HCT116 (cell line): ENCODE data around the gene SNTG2. TPM values are rescaled to one million over a fixed set of nuclear protein-coding genes. Genes with fewer than 3 reads are reported as not detected.

Experiments used
- ATAC-seq: fragments of 200-7000 bp; cut with Tn5 transposase; 2 replicates; pipeline ENCODE4 v1.9.1; 2020; ENCODE audit warnings: mild to moderate bottlenecking, moderate library complexity
- BruUV-seq: library from RNA; stranded (reverse); fragments of 400-500 nt; replicated peaks from 2 replicates; lab custom pipeline; 2021; lab: Mats Ljungman, UMichigan
- CTCF ChIA-PET: fragments of 300-600 bp; sonication (Branson Sonifier 250); formaldehyde crosslinking; loops from one replicate; lab custom pipeline; 2021; ENCODE audit warnings: antibody characterized with exemption; lab: Charles Lee
- POLR2A ChIA-PET: fragments of 300-600, 350-600 bp; sonication (Branson Sonifier 250); formaldehyde crosslinking; loops from one replicate; lab custom pipeline; 2021; ENCODE audit warnings: antibody characterized with exemption; lab: Charles Lee
- RAD21 ChIA-PET, 2 experiments: fragments of 300-600 bp; sonication (Branson Sonifier 250); formaldehyde crosslinking; loops; one replicate each; lab custom pipeline; 2023; ENCODE audit warnings: low total read pairs in 2 of 2; ENCODE audit not compliant: uncharacterized antibody in 2 of 2, unreplicated experiment in 2 of 2, low non-redundant PET in 1 of 2; lab: Charles Lee
- DNase-seq: peaks from one replicate; pipeline ENCODE4 v3.0.0-alpha.2; 2010; ENCODE audit warnings: low read depth, low spot score
- H2AFZ ChIP-seq: fragments of 200-600 bp; shearing (Covaris generic), sonication (generic); 2 replicates; pipeline ENCODE4 v1.6.1; 2017; ENCODE audit warnings: low read depth, mixed run types, mixed read lengths, antibody characterized with exemption, low read length; ENCODE audit not compliant: poor library complexity, severe bottlenecking
- H3K27ac ChIP-seq: 2 replicates; pipeline ENCODE4 v1.5.1; 2012; ENCODE audit warnings: low read depth, low read length
- H3K27me3 ChIP-seq: fragments of 200-600 bp; sonication (generic); 2 replicates; pipeline ENCODE4 v1.6.1; 2016; ENCODE audit warnings: mixed run types, low read length, mixed read lengths; ENCODE audit not compliant: insufficient read depth
- H3K36me3 ChIP-seq, 2 experiments: fragments of 200-500 bp in 1 of 2; fragments of 200-600 bp in 1 of 2; sonication (Bioruptor generic) in 1 of 2; sonication (generic) in 1 of 2; 2 replicates each; pipeline versions ENCODE4 v1.5.1 to v1.6.1; 2014 to 2016; ENCODE audit warnings: low read length in 2 of 2, inconsistent platforms in 1 of 2, mixed read lengths in 1 of 2, mixed run types in 1 of 2; ENCODE audit not compliant: insufficient read depth in 2 of 2, control insufficient read depth in 1 of 2
- H3K4me1 ChIP-seq, 2 experiments: fragments of 200-600 bp in 1 of 2; sonication (generic) in 1 of 2; 2 replicates each; pipeline versions ENCODE4 v1.5.1 to v1.6.1; 2012 to 2017; ENCODE audit warnings: low read length in 2 of 2, inconsistent platforms in 1 of 2, mild to moderate bottlenecking in 1 of 2, mixed read lengths in 1 of 2, mixed run types in 1 of 2, moderate library complexity in 1 of 2; ENCODE audit not compliant: insufficient read depth in 2 of 2, control insufficient read depth in 1 of 2
- H3K4me2 ChIP-seq: fragments of 200-600 bp; sonication (generic); 2 replicates; pipeline ENCODE4 v1.6.1; 2017; ENCODE audit warnings: mixed run types, low read length, mixed read lengths
- H3K4me3 ChIP-seq, 2 experiments: fragments of 200-600 bp in 1 of 2; sonication (generic) in 1 of 2; replicated peaks in 1 of 2; 2 replicates each; pipeline ENCODE4 v1.5.1; 2011 to 2016; ENCODE audit warnings: low read length in 2 of 2, control low read depth in 1 of 2, low read depth in 1 of 2, mild to moderate bottlenecking in 1 of 2, mixed read lengths in 1 of 2, mixed run types in 1 of 2
- H3K79me2 ChIP-seq: fragments of 200-600 bp; sonication (generic); 2 replicates; pipeline ENCODE4 v1.6.1; 2017; ENCODE audit warnings: mild to moderate bottlenecking, mixed run types, low read length, moderate library complexity, mixed read lengths; ENCODE audit not compliant: insufficient read depth
- H3K9ac ChIP-seq: fragments of 200-600 bp; sonication (generic); 2 replicates; pipeline ENCODE4 v1.6.1; 2016; ENCODE audit warnings: low read length, mixed read lengths
- H3K9me2 ChIP-seq: fragments of 200-600 bp; sonication (generic), shearing (Covaris generic); 2 replicates; pipeline ENCODE4 v1.6.1; 2017; ENCODE audit warnings: mixed run types, mild to moderate bottlenecking, moderate library complexity; ENCODE audit not compliant: insufficient read depth
- H3K9me3 ChIP-seq, 2 experiments: fragments of 200-500 bp in 1 of 2; fragments of 200-600 bp in 1 of 2; sonication (Bioruptor generic) in 1 of 2; sonication (generic) in 1 of 2; 2 replicates each; pipeline ENCODE4 v1.6.1; 2014 to 2017; ENCODE audit warnings: low read length in 2 of 2, mixed read lengths in 2 of 2, inconsistent platforms in 1 of 2, low read depth in 1 of 2, mild to moderate bottlenecking in 1 of 2, mixed run types in 1 of 2, moderate library complexity in 1 of 2; ENCODE audit not compliant: control insufficient read depth in 1 of 2, insufficient read depth in 1 of 2
- H4K20me1 ChIP-seq: fragments of 200-600 bp; sonication (generic), shearing (Covaris generic); 2 replicates; pipeline ENCODE4 v1.6.1; 2017; ENCODE audit warnings: mixed run types, mild to moderate bottlenecking, moderate library complexity; ENCODE audit not compliant: insufficient read depth
- CEBPB ChIP-seq: IDR thresholded peaks from 2 replicates; pipeline ENCODE4 v1.6.1; 2012; ENCODE audit warnings: low read depth
- ELF1 ChIP-seq: IDR thresholded peaks from 2 replicates; pipeline ENCODE4 v1.6.1; 2012; ENCODE audit warnings: low read depth, borderline replicate concordance
- EZH2phosphoT487 ChIP-seq: fragments of 200-600 bp; IDR thresholded peaks from 2 replicates; pipeline ENCODE4 v1.6.1; 2018; ENCODE audit warnings: antibody characterized with exemption, borderline replicate concordance
- JUND ChIP-seq: IDR thresholded peaks from 2 replicates; pipeline ENCODE4 v1.6.1; 2012
- REST ChIP-seq: IDR thresholded peaks from 2 replicates; pipeline ENCODE4 v1.6.1; 2012; ENCODE audit warnings: low read depth
- SRF ChIP-seq: IDR thresholded peaks from 2 replicates; pipeline ENCODE4 v1.6.1; 2012; ENCODE audit warnings: low read depth
- YY1 ChIP-seq: IDR thresholded peaks from 2 replicates; pipeline ENCODE4 v1.6.1; 2011; ENCODE audit warnings: low read length, low read depth, moderate library complexity, mild to moderate bottlenecking; ENCODE audit not compliant: insufficient replicate concordance; ENCODE audit errors: extremely low read depth
- intact Hi-C: fragments of 100-400 bp; cut with micrococcal nuclease; formaldehyde crosslinking; loops from 2 replicates; pipeline ENCODE4 v1.10.0; 2022
- total RNA-seq: library from RNA; stranded (reverse); gene quantifications from one replicate; pipeline ENCODE4 v1.2.1, GENCODE V29; 2021; ENCODE audit not compliant: unreplicated experiment
- TF ChIP-seq, protein P1 (sequence below), 3 experiments: fragments of 200-600 bp in 1 of 3; sonication (generic) in 1 of 3; IDR thresholded peaks in 2 of 3; conservative IDR thresholded peaks in 1 of 3; 2 replicates each; pipeline ENCODE4 v1.5.1; 2012 to 2017; ENCODE audit warnings: low read depth in 2 of 3, low read length in 2 of 3, antibody characterized with exemption in 1 of 3, borderline replicate concordance in 1 of 3, control low read depth in 1 of 3, mild to moderate bottlenecking in 1 of 3, mixed read lengths in 1 of 3, mixed run types in 1 of 3, moderate library complexity in 1 of 3; ENCODE audit not compliant: insufficient read depth in 1 of 3

The SNTG2 gene
- total RNA-seq, 1 experiment from 2014 or later, result not detected

DNA sequence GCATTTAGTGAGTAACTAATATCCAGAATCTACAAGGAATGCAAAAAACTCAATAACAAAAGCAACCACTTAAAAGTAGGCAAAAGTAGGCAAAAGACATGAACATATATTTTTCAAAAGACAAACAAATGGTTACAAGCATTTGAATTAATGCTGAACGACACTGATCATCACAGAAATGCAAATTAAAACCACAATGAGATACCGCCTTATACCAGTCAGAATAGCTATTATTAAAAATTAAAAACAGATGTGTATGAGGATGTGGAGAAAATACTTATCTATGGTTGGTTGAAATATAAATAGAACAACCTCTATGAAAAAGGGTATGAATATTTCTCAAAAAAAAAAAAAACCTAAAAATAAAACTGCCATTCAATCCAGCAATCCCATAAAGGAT, 51.7 kb downstream of the SNTG2 start:
- no peak for ATAC-seq
- Histone ChIP-seq H3K9me3 (no peaks in the 10 kb centered on the region), H3K4me3 (no peak overlapping the region), H3K27ac (no peak overlapping the region), H4K20me1 (no peaks in the 10 kb centered on the region), H3K27me3 (peaks cover 34% of the 10 kb centered on the region), H3K79me2 (no peaks in the 10 kb centered on the region), H3K4me2 (no peak overlapping the region), H3K9ac (no peak overlapping the region), H2AFZ (no peak overlapping the region), H3K9me2 (no peaks in the 10 kb centered on the region), H3K36me3 (no peaks in the 10 kb centered on the region), H3K4me1 (no peaks in the 10 kb centered on the region)
- TF ChIP-seq EZH2phosphoT487 (no peak), CEBPB (no peak), ELF1 (no peak), REST (no peak), YY1 (no peak), SRF (no peak), JUND (no peak)
- TF ChIP-seq, protein P1, sequence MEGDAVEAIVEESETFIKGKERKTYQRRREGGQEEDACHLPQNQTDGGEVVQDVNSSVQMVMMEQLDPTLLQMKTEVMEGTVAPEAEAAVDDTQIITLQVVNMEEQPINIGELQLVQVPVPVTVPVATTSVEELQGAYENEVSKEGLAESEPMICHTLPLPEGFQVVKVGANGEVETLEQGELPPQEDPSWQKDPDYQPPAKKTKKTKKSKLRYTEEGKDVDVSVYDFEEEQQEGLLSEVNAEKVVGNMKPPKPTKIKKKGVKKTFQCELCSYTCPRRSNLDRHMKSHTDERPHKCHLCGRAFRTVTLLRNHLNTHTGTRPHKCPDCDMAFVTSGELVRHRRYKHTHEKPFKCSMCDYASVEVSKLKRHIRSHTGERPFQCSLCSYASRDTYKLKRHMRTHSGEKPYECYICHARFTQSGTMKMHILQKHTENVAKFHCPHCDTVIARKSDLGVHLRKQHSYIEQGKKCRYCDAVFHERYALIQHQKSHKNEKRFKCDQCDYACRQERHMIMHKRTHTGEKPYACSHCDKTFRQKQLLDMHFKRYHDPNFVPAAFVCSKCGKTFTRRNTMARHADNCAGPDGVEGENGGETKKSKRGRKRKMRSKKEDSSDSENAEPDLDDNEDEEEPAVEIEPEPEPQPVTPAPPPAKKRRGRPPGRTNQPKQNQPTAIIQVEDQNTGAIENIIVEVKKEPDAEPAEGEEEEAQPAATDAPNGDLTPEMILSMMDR (IDR thresholded peaks at IDR 0.05 in 2 of 3, conservative IDR thresholded peaks at IDR 0.05 in 1 of 3; ENCODE audit: borderline replicate concordance in 1 of 3, insufficient read depth in 1 of 3, low read depth in 2 of 3, low read length in 2 of 3), result no peak
- RAD21 ChIA-PET, result no interaction called here
- intact Hi-C loops, result no loop called here
- BruUV-seq, result no TSS peak
- POLR2A ChIA-PET, result no interaction called here
- DNase-seq, result no peak
- CTCF ChIA-PET, result no interaction called here
